ENCODE data around the gene IL37. TPM values are rescaled to one million over a fixed set of nuclear protein-coding genes. Genes with fewer than 3 reads are reported as not detected.

IL37 gene
- total and polyA plus RNA-seq, 2 experiments from 2014 or later, result not detected

DNA sequence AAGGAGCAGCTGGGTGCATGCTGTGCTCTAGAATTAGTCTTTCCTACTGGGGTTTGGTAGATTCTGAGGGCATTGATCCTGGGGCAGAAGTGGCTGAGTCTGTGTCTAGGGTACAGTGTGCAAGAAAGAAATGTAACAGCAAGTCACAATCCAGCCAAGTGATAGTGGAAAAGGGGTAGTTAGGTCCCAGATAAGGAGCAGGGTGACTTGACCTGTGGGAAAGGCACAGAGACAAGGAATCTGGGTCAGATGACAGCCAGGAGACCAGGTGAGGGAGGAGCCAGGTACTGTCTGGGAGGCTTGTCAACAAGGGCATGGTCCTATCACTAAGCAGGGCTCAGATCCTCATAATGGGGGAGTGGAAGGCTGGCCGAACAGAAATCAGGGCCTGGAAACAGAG, 8.1 kb downstream of the IL37 start:
- ATAC-seq (no peak), DNase-seq (ENCODE audit: low spot score) (no peak)
- no peak overlapping the region for H3K27ac ChIP-seq (ENCODE audit: low read depth)
- no peaks in the 10 kb centered on the region; the same call in 2 of the 3 replicates for H3K36me3 Mint-ChIP-seq (ENCODE audit: low read depth)
- H3K27ac Mint-ChIP-seq, result no peak overlapping the region
- peaks cover 12% of the 10 kb centered on the region for H3K9me2 ChIP-seq (ENCODE audit: insufficient read depth)
- no peak overlapping the region for H2AFZ ChIP-seq
- peaks cover 4% of the 10 kb centered on the region for H3K4me1 Mint-ChIP-seq
- no peak overlapping the region for H3K4me3 ChIP-seq
- H3K4me1 ChIP-seq (ENCODE audit: insufficient read depth), result no peaks in the 10 kb centered on the region
- H3K27me3 ChIP-seq (ENCODE audit: insufficient read depth), result no peaks in the 10 kb centered on the region
- H3K27me3 Mint-ChIP-seq (ENCODE audit: insufficient read depth, low read depth, poor library complexity), result no peaks in the 10 kb centered on the region
- no peaks in the 10 kb centered on the region for H3K36me3 ChIP-seq (ENCODE audit: insufficient read depth)
- no peak overlapping the region for H3K4me3 Mint-ChIP-seq
- H4K20me1 ChIP-seq (replicated peaks; ENCODE audit: insufficient read depth), result no peaks in the 10 kb centered on the region
- TF ChIP-seq NANOG (IDR thresholded peaks at IDR 0.05; ENCODE audit: borderline replicate concordance) (no peak), STAT1 (IDR thresholded peaks at IDR 0.05; ENCODE audit: unreplicated experiment) (no peak), JUNB (IDR thresholded peaks at IDR 0.05; ENCODE audit: unreplicated experiment) (no peak), ZNF331 (CRISPR knock-in tag; IDR thresholded peaks at IDR 0.05; ENCODE audit: low read depth) (no peak), ETS1 (IDR thresholded peaks at IDR 0.05) (no peak), EZH2phosphoT487 (IDR thresholded peaks at IDR 0.05; ENCODE audit: unreplicated experiment) (no peak), ZNF114 (CRISPR knock-in tag; IDR thresholded peaks at IDR 0.05) (no peak), CTCF (conservative IDR thresholded peaks at IDR 0.05; ENCODE audit: low read depth in 2 of 2) (no peak), EZH2 (IDR thresholded peaks at IDR 0.05; ENCODE audit: low read depth, unreplicated experiment) (no peak), CREB1 (CRISPR knock-in tag; IDR thresholded peaks at IDR 0.05; ENCODE audit: low read depth) (no peak), REST (IDR thresholded peaks at IDR 0.05; ENCODE audit: unreplicated experiment) (no peak)
- no peaks in the 10 kb centered on the region for H3F3A ChIP-seq (replicated peaks; ENCODE audit: low read depth)
- H3K9me3 Mint-ChIP-seq, result peaks cover 9% of the 10 kb centered on the region
- no peak overlapping the region for H3K4me2 ChIP-seq
- H3K79me2 ChIP-seq (replicated peaks; ENCODE audit: insufficient read depth), result no peaks in the 10 kb centered on the region
